Mesodermal cell (in vitro differentiated cells): Measurements from ENCODE around the gene SDK1.
"Not testable (repeated sequence)": the region's sequence is repeated elsewhere in the genome, so short reads cannot be mapped to it uniquely, and the experiment has no call there.

Experiments used
- H3K27ac ChIP-seq: 2 replicates; pipeline ENCODE4 v1.7.0; 2013; ENCODE audit warnings: mild to moderate bottlenecking, low read depth, low read length, moderate library complexity; ENCODE audit not compliant: severe bottlenecking
- H3K36me3 ChIP-seq: 2 replicates; pipeline ENCODE4 v1.7.1; 2013; ENCODE audit warnings: mild to moderate bottlenecking, low read length, moderate library complexity; ENCODE audit not compliant: control insufficient read depth, insufficient read depth
- H3K4me1 ChIP-seq: one replicate; pipeline ENCODE4 v1.7.1; 2013; ENCODE audit warnings: mild to moderate bottlenecking, low read length; ENCODE audit not compliant: insufficient read depth, control insufficient read depth, poor library complexity, severe bottlenecking
- H3K4me3 ChIP-seq: 2 replicates; pipeline ENCODE4 v1.7.0; 2013; ENCODE audit warnings: low read length, control low read depth, mild to moderate bottlenecking; ENCODE audit not compliant: insufficient read depth, poor library complexity, severe bottlenecking; ENCODE audit errors: extremely low read depth
- H3K9me3 ChIP-seq: 2 replicates; pipeline ENCODE4 v1.7.1; 2013; ENCODE audit warnings: mild to moderate bottlenecking, low read length, moderate library complexity; ENCODE audit not compliant: control insufficient read depth
- WGBS, 2 experiments: methylation state at CpG; one replicate each; pipeline ENCODE4 v1.1.5; 2013; ENCODE audit warnings: missing lambda C conversion rate in 2 of 2; ENCODE audit not compliant: insufficient coverage in 2 of 2; 5-methylcytosine and 5-hydroxymethylcytosine counted together

Gene SDK1

GRCh38 chr7:4245866-4246470 is 944.9 kb downstream of the SDK1 start:
- Histone ChIP-seq H3K27ac (no peak overlapping the region), H3K4me3 (no peak overlapping the region), H3K4me1 (no peaks in the 10 kb centered on the region), H3K9me3 (peaks cover 6% of the 10 kb centered on the region), H3K36me3 (no peaks in the 10 kb centered on the region)
- 63 to 73% methylated on average over 10 to 11 of the region's 12 CpGs for WGBS, 2 experiments

DNA sequence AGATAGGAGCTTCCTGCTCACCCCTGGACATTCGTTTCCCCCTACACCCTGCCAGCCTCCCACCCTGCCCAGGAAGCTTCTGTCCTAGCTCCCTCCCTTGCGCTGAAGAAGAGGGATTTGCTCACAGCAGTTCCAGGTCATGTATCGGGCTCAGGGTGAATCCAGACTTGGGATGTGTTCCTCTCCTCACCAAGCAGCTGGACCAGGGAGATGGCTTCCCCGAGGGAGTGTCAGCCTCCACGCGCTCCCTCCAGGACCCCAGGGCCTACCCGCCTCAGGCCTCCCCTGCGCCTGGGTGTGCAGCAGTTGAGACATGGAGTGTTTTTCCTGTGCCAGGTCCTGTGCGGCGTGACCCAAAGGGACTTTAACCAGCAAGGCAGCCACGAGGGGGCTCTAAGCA is 945.5 kb downstream of the SDK1 start:
- Histone ChIP-seq H3K4me1 (no peaks in the 10 kb centered on the region), H3K36me3 (no peaks in the 10 kb centered on the region), H3K4me3 (no peak overlapping the region), H3K27ac (no peak overlapping the region), H3K9me3 (peaks cover 6% of the 10 kb centered on the region)
- WGBS, 2 experiments = 81 to 89% methylated on average over 8 to 11 of the region's 11 CpGs

DNA sequence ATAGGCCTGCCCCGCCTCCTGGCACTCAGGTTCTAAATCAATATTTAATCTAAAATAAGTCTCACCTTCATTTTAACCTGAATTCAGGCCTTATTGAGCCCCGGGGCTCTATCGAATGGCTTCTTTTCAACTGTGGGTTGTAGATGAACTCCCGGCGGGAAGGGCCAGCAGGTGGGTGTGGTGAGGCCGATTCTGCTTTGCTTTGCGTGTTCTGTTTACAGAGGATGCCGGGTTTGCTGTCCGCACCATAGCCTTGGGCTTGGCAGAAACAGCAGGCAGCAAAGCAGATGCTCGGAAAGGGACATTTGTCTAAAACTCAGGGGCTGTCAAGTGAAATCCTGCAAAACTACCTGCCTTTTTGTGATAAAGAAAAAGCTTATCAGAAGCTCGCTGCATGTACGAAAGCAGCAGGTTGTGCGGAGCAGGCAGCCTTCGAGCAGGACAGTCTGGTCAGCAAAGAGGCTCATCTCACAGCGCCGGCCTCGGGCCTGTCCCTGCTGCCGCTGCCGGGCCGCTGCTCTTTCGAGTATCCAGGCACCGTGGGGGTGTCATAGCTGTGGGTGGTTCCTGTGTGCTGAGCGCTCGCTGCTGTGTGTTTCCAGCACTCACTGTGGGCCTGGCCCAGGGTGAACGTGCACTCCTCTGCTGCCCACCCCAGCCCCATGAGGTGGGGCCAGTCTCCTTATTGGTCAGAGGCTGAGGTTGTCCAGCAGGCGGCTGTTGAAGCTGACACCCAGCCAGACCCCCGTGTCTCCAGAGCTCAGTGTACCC is 946.2 kb downstream of the SDK1 start:
- WGBS, 2 experiments = 88% methylated on average over 15 to 22 of the region's 27 CpGs
- Histone ChIP-seq H3K4me3 (no peak overlapping the region), H3K4me1 (no peaks in the 10 kb centered on the region), H3K27ac (no peak overlapping the region), H3K36me3 (no peaks in the 10 kb centered on the region), H3K9me3 (peaks cover 6% of the 10 kb centered on the region)

- Histone ChIP-seq H3K4me1 (no peaks in the 10 kb centered on the region), H3K36me3 (no peaks in the 10 kb centered on the region), H3K4me3 (no peak overlapping the region), H3K27ac (no peak overlapping the region), H3K9me3 (peaks cover 6% of the 10 kb centered on the region)
- 86 to 93% methylated on average over 4 of the region's 4 CpGs for WGBS, 2 experiments
Observed at GRCh38 chr7:4248295-4248694, 947.2 kb downstream of the SDK1 start.

GRCh38 chr7:4249241-4249640 is 948.2 kb downstream of the SDK1 start:
- no peak overlapping the region for H3K4me3 ChIP-seq

GRCh38 chr7:4255336-4255735 is 954.3 kb downstream of the SDK1 start:
- WGBS, 2 experiments = 94% methylated on average over 2 to 6 of the region's 6 CpGs
- H3K36me3 ChIP-seq = no peaks in the 10 kb centered on the region
- no peaks in the 10 kb centered on the region for H3K9me3 ChIP-seq
- H3K4me3 ChIP-seq = no peak overlapping the region
- H3K4me1 ChIP-seq = no peaks in the 10 kb centered on the region
- H3K27ac ChIP-seq = no peak overlapping the region

More at GRCh38 chr7:4249241-4249640, 948.2 kb downstream of the SDK1 start:
- Histone ChIP-seq H3K27ac (no peak overlapping the region), H3K4me1 (no peaks in the 10 kb centered on the region), H3K36me3 (no peaks in the 10 kb centered on the region), H3K9me3 (peaks cover 6% of the 10 kb centered on the region)
- WGBS, 2 experiments = 89 to 93% methylated on average over 3 to 4 of the region's 4 CpGs

GRCh38 chr7:4256286-4256685 is 955.2 kb downstream of the SDK1 start:
- Histone ChIP-seq H3K27ac (no peak overlapping the region), H3K36me3 (no peaks in the 10 kb centered on the region), H3K9me3 (no peaks in the 10 kb centered on the region), H3K4me1 (no peaks in the 10 kb centered on the region), H3K4me3 (no peak overlapping the region)
- WGBS, 2 experiments = 91 to 93% methylated on average over 8 of the region's 8 CpGs

DNA sequence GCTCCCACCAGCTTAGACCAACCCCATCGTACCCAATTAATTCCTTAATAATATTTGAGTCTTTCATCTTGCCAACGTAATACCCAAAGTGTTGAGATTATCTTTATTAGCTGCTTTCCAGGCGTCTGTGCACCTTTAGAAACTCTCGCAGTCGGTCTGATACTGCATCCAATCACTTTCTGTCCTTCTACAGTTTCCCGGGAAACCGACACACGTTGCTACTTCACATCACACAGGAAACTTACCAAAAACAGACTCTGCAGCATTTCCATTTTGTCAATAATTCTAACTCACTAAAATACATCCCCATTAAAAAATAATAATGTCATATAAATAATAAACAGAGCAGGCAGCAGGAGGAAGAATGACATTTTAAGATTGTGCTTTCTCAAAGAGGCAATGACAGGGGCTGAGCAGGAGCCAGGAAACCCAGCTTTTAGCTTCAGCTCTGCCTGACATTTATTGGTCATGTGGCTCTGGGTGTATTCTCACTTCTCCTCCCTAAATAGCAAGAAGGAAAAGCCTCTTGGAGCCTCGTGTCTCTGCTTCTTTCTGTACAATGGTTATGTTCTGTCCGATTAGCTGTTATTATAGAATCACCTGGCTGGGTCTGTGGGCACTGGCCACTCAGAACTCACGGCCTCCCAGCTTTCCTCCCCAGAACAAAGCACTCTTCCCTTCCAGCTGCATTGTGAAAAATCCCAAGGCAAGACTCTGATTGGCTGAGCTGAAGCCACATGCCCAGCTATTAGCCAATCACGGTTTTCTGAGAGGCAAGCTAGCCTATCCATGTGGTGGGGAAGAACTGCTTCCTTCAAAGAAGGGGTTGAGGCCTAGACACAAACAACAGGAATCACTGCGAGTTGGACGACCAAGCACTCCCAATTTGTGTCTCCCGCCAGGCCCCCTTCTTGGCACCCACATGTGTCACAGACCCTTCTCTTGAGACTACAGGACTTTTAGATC is 956.4 kb downstream of the SDK1 start:
- Histone ChIP-seq H3K4me1 (no peaks in the 10 kb centered on the region), H3K36me3 (no peaks in the 10 kb centered on the region), H3K9me3 (no peaks in the 10 kb centered on the region), H3K27ac (no peak overlapping the region), H3K4me3 (no peak overlapping the region)
- 84 to 90% methylated on average over 9 to 13 of the region's 15 CpGs for WGBS, 2 experiments

- not testable (repeated sequence) for H3K9me3 ChIP-seq, H3K4me3 ChIP-seq, H3K4me1 ChIP-seq, H3K27ac ChIP-seq, H3K36me3 ChIP-seq
- WGBS, 2 experiments = 83 to 93% methylated on average over 5 to 9 of the region's 15 CpGs
Observed at GRCh38 chr7:4260116-4260515, 959.1 kb downstream of the SDK1 start.

- WGBS, 2 experiments = 88% methylated on average over 13 to 17 of the region's 19 CpGs
- Histone ChIP-seq H3K9me3 (no peaks in the 10 kb centered on the region), H3K4me1 (no peaks in the 10 kb centered on the region), H3K27ac (no peak overlapping the region), H3K4me3 (no peak overlapping the region), H3K36me3 (no peaks in the 10 kb centered on the region)
Observed at GRCh38 chr7:4260867-4261600, 960.0 kb downstream of the SDK1 start.
